ENCODE results near the gene CSMD2.

Gene CSMD2

DNA sequence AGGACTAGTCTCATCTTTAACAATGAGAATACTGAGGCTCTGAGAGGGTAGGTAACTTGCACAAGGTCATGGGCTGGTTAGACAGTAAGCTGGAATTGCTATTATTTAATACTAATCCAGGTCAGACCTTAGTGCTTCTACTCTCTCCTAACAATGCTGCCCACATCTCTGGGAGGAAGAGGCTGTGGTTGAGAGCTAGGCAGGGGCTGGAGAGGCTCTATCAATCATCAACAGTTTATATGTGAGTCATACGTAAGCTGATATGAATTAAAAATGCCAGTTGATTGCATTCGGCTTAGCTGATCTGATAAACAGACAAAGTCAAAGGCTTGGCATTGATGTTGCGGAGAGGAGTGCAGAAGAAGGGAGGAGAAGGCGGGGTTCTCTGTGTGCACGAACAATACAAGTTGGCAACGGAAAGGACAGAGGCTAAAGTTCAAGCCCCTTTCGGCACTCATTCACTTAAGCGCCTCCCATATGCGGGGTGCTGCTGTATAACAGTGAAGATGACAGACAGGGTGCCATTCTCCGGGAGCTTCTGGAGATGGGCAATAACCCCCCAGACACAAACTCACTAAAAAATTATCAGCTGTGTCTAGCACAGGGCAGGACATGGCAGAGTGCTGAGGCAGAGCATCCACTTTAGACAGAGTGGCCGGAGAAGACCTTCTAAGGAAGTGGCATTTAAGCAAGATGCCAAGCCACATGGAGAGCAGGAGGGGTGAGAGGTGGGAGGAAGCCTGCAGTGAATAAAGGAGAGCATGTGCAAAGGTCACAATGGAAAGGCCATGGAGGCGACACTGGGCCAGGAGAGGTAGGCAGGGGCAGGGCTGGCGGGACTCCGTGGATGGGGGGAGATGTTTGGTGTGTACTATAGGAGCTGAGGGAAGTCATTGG, 497.4 kb downstream of the CSMD2 start:
- DNase-seq = no peak

DNA sequence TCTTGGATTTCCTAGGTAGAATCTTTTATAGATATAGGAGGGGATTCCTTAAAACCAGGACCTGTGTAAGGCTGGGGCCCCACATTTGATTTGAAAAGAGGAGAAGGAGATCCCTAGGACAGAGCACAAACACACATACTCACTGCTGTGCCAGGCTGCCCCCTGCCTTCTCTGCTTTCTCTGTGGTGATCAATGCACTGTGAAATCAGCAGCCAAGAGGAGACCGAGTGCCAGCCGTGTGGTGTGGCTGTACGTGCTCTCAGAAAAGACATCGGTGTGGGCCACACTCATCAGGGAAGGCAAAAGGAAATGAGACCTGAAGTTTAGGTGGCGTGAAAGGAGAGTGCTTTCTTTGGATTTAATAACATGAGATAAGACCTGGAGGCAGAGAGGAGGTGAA, 498.4 kb downstream of the CSMD2 start:
- DNase-seq = no peak

DNA sequence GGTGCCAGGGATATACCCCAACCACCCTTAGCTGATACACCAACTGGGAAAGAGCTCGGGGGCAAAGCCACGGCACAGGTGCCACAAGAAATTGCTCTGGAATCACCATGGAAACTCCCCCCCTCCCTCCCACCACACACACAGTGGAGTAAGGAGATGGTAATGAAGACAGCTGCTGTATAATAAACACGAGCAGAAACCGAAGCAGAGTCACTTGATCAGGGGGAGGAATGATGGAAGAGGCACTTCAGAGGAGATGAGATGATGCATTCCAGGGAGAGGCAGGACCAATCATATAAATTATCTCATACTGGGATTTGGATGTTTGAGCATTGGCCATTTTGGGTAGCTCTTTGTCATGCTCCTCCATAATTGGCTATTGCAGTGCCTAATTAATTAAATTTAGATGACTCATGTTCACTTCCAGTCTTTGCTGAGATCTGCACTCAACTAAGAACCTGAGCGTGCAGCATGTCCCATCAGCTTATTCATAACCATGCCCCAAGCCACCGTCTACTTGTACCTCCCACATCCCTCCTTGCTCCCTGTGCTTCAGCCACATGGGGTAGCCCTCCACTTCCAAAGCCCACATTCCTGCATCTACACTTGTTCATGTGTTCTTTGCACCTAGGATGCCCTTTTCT, 503.1 kb downstream of the CSMD2 start:
- DNase-seq = no peak

DNA sequence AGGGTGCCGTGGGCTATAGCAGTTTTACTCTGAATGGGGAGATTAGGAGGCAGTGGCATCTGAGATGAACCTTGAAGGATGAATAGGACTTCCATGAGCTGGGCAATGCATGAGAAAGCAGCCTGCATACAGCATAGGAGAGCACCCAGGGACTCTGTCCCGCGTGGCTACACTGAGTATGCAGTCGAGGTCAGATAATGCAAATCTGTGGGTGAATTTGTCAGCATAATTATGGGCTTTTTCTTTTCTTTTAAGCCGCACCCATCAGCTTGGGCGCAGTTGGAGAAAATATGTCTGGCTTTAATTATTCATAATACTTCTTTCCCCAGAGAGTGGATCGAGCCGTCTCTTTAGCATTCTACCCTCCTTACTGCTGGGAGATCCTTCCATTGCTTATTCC, 504.1 kb downstream of the CSMD2 start:
- no peak for DNase-seq

DNA sequence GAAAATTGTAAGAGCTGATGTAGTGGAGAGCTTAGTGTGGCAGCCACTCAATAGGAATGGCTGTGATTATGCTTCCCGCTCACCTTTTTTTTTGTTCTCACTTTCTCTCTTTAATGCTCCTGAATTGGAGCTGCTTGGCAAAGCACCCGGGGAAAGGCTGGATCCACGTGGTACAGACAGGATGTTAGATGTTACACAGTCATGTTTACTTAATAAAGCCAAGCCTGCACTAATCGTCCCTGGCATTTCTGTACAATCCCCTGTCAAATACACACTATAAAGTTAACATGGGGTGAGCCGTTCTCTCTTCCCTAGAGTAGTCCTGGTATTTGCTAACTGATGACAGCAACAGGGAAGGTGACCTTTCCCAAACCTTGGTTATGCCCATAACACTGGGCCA, 504.8 kb downstream of the CSMD2 start:
- no peak for DNase-seq

DNA sequence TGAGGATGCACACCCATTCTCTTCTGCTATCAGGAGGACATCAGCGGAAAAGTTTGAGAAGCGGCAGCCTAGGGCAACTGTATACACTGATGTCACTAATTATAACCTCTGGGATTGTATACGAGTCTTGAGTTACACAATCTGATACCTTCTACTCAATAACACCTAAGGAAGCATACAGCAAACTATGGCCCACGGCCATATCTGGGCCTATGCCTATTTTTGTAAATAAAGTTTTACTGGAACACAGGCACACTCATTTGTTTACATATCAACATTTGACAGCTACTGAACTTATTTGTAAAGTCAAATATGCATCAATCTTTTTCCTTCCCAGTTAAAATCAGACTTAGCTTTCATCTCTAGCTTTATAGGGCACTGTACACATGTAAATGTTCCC, 505.4 kb downstream of the CSMD2 start:
- DNase-seq = no peak

DNA sequence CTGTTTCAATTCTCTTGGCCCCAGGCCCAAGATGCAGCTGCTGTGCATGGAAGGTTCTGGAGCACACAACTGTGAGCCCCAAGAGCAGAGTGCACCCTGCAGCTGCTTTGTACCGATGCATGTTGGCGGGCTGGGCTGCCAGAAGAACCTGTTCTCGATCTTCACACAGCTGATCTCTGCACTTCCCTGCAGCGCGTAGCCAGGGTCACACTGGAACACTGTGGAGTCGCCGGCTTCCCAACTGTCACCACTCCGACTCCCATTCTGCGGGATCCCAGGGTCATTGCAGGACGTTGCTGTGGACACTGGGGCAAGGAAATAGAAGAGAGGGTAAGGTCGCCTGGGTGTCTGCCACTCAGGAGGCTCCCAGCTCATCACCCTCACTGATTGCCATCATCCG, 507.2 kb downstream of the CSMD2 start:
- DNase-seq = no peak

DNA sequence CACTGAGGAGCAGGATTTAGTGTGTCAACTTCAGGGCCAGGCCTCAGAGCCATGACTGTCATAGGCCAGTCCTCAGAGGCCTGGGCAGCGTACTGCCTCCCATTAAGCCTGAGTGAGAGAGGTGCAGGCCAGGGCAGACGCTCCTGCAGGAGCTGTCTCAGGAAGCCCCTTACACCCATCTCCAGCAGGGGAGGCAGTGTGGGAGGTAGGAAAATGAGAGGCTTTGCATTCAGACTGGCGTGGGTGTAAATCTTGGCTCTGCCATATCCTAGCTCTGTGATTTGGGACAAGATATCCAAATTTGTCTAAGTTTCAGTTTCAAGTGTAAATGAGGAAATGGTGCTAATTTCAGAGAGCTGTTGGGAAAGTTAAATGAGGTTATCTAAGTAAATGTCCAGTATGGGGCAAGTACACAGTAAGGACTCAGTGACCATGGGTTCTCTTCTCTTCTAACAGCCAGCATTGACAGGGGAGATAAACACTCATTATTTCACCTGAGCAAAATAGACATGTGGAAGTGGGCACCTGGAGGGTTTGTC, 508.5 kb downstream of the CSMD2 start:
- peak in 2 of 4 experiments; percentile 2 to 18 for DNase-seq

DNA sequence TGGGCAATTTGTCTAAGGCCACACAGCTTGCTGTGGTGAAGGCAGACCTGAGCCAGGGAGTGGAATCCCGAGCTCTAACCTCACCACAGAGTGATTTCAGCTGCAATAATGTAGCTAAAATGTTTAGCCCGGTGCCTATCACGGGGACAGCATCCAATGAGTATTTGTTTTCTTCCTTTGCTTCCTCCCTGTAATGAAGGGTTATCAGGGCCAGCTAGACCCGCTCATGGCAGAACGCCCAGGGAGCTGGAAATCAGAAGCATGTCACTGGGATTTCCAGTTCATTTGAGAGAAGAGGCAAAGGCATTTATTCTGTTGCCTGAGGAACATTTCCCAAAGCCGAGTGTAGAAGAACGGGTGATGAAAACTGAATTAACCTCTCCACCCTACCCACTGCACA, 509.5 kb downstream of the CSMD2 start:
- no peak for DNase-seq

DNA sequence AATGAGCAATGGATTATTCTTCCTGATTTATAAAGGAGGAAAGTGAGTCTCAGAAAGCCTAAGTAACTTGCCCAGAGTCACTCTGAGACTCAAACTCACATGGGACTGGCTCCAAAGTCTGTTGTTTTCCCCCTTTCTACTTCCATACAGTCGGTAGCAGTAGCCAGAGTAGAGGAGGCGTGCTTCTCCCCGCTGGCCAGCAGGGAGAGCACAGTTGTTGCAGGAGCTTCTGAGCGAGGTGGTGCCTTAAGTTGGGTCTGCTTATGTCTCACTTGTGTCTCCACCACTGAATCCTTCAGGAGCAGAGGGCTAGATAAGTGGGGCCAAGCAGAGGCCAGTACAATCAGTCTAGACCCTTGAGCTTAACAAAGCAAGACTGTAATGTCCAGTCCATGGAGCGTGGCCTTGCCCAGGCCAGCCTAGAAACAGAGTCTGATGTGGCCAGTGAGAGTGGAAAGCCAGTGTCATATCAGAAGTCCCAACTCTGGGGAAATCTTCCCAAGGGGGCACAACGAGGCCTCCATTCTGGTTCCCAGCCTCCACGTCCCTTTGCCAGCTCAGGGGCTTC, 510.7 kb downstream of the CSMD2 start:
- peak in 3 of 4 experiments; percentile 6 to 28 (median 27) for DNase-seq

DNA sequence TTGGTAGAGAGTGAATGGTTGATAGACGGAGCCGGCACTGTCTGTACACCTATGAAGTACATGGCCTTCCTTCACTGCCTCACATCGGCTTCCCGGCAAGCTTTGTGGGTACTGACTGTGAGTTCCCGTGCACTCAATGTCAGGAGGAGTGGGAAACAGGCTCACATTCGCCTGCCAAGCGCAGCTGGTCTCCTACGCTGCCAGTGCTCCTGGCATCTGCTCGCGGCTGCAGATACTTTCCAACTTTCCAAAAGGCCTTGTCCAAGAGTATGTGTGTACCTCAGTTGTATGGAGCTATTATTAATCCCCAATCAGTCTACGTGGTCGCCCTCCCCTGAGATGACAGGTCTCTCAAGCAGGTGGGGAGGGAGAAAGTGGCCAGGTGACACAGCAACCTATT, 511.8 kb downstream of the CSMD2 start:
- DNase-seq = no peak

DNA sequence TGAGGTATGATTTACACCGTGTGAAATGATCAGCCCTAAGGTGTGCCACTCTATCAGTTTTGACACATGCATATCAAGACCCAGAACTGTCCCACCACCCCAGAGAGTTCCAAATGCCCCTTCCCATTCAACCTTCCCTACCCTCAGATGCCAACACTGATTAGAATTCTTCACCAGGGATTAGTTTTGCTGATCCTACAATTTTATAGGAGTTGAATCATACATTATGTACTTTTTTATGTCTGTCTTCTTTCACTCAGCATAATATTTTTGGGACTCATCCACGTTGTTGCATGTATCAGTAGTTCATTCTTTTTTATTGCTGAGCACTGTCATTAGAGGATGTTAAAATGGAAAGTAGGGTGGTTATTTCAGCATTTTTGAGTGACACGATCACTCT, 514.3 kb downstream of the CSMD2 start:
- DNase-seq = no peak

DNA sequence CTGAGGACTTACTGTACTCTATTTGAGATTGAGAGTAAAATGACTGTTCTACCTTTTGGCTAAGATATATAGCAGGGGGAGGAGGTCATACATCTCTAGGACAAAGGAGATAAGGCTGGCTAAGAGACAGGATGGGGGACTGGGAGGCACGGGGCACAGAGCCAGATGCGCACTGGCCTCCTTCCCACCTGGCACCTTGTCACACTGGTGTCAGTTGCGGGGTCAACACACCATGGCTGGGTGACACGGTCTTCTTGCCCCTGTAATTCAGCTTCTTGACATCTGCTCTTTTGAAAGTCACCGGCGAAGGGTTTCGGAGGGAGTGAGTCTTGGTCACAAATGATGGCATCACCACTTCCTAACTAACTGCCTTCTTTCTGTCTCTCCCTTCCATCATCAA, 515.3 kb downstream of the CSMD2 start:
- DNase-seq = no peak

DNA sequence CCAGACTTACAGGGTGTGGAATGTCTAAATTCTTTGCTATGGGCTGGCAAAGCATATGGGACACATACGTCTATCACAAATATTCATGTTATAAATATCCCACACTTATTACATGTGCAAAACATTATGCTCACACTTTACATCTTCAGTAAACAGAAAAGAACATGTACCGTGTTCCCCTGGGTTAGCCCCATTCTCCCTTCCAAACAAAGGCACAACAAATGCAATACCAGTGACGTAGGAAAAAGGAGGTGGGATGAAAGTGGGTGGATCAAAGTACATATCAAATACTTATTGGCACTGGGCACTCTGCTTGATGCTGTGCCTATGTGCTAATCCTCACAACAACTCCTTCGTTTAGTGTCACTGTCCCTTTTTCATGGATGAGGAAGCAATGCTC, 521.8 kb downstream of the CSMD2 start:
- no peak for DNase-seq

DNA sequence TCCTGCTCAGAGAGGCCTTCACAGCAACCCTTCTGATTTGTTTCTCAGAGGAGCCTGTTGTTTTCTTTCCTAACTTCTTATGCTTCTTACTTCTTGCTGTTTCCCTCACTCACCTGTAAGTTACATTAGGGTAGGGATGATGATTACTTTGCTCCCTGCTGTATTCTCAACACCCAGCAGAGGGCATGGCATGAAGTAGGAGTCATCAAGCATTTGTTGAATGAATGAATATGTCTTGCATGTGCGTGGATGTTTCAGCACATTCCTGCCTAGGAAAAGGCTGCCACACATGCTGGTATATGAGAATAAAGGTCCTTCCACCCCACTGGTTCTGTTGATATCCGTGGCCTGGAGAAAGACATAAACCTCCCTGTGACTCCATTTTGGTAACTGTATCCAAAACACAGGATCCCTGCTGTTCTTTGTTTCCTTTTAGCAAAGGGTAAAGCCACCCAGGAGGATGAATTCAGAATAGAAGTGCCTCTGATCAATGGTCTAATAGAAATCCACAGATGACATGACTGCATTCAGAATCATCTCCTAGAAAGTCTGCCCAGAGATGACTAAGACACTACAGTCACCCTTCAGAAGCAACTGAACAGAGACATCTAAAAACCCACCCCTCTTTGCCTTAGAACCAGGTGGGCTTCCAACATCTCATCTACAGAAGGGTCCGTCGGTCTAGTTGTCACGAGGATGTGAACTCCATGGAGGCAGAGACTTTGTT, 523.8 kb downstream of the CSMD2 start:
- DNase-seq = peak in 3 of 4 experiments; percentile 3 to 16 (median 8)

DNA sequence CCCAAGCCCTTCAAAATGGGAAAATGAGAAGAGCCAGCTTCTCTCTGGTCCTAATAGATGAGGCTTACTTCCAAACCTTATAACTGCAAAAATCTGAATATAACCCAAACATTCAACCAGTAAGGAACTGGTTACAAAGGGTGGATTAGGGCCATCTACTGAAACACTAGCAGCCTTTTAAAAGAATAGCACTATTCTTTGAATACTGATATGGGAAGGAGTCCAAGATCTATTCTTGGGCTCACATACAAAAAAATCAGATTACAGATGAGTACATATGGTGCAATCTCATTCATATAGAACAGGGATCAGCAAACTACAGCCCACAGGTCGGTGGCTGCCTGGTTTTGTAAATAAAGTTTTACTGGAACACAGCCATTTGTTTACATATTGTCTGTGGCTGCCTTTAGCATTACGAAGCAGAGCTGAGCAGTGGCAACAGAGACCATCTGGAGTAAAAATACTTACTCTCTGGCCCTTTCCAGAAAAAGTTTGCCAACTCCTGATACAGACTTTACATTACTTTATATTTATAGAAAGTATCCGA, 524.8 kb downstream of the CSMD2 start:
- no peak for DNase-seq

DNA sequence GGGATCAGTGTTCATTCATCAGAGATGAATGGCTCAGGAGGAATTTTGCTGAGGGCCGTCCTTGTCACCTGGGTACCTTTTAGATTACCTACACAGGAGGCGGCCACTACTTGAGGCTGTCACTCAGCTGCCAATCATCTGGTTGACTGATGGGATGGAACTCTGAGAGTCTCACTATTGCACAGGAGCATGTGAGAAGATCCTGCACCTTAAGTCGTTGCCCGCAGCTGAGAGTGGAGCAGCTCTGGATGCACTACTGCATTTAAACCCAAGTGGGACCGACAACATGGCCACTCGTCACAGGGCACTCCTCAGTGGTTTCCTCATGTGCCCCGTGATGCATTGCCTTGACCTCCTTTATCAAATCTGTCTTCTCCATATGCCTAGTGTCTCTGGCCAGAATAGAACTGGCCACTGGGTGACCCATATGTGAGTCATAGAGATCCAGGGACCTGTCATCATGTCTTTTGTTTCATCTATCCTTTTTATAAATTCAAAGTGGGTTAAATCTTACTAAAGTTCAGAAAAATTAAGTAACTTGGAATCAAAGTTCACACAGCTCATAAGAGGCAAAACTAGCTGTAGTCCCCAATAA, 527.1 kb downstream of the CSMD2 start:
- no peak for DNase-seq

DNA sequence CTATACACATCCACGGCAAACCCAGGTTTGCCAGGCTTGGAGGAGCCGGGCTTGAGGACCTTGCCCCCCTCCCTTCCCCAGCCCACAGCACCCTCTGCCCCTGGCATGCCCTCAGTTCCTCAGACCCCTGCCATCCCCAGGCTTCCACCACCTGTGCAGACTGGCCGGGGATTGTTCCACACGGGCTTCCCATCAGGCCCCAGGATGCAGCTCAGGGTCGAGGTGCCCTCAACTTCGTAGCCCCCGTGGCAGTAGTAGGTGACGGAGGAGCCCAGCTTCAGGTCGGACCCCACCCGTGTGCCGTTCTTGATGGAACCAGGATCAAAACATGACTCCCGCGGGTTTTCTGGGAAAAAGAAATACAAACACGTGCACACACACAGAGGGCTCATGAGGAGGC, 528.8 kb downstream of the CSMD2 start:
- DNase-seq = no peak

DNA sequence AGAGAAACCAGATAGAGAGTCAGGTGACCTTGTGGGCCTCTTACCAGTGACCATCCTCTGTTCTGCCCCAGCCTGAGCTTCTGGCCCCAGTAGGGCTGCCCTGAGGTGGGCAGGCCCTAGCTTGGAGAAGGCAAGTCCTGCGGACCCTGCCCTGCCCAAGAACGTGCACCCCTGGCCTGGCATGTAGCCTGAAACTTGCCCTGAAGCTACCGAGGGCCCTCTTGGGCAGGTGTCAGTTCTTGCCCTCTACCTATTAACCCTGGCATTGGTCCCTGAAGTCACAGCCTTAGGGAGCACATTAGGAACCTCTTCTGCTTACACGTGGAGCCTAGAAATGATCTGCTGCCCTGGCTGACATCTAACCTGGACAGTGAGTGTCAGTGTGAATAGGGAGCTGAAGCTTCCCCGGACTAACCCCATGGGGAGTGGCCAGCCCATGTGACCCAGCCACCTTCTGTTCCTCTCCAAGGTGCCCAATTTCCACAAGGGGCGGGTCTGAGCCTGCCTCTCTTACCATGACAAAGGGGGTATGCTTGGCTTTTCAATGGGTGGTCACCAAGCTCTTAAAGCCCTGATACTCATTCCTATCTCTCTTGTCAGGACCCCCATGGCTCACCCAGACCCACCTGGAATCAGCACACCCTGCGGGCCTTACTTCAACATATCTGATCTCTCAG, 529.6 kb downstream of the CSMD2 start:
- DNase-seq = no peak

DNA sequence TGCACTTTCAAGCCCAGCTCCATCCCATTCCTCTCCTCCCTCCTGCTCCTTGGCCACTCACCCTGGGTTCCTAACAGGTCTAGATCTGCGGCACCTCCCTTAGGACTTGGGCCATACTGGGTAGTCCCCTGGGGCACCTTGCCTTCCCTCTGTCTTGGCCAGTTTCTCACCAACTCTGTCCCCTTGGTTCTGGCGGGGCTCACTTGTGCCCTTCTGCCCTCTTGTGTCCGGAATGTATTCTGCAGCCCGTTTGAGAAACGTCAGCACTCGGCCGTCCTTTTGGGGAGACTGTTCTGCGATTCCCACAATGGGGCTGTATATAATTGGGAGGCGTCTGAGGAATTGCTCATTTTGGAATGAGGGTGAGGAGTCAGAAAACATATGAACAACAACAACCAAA, 530.2 kb downstream of the CSMD2 start:
- peak; percentile 40 to 62 (median 54) for DNase-seq

DNA sequence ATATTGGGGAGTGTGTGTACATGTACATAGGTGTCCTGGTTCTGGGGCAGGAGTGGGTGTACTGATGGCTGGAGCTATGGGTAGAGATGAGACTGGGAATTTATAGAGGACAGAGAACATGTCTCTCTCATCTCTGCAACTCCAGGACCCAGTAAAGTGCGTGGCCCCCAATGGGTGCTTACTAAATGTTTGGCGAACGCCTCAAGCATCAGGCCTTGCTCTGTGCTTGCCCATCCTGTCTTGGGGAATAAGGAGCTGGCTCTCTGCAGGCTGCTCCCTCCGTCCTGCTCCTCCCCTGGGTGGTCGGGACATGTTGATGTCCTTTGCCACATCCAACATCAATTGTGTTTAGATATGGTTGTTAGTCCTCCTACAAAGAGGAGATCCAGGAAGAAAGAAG, 530.9 kb downstream of the CSMD2 start:
- no peak for DNase-seq
